AG20443 (cell line): ENCODE measurements around the gene SRRM5.
"Not testable (repeated sequence)": the region's sequence is repeated elsewhere in the genome, so short reads cannot be mapped to it uniquely, and the experiment has no call there.

ENCODE experiments used
- DNase-seq: peaks from one replicate; pipeline ENCODE4 v3.0.0; 2012; ENCODE audit warnings: low spot score, mixed read lengths

Gene SRRM5

GRCh38 chr19:43616306-43616705 lies 4.4 kb downstream of the SRRM5 start:
- no peak for DNase-seq

GRCh38 chr19:43616954-43617353 lies 5.1 kb downstream of the SRRM5 start:
- no peak for DNase-seq

GRCh38 chr19:43618921-43619261 lies 7.0 kb downstream of the SRRM5 start:
- peak; percentile 58 for DNase-seq

- peak; percentile 99 for DNase-seq
Measured at GRCh38 chr19:43619262-43620060, 7.6 kb downstream of the SRRM5 start, which contains the start of gene ZNF428. TSS of gene ZNF428 (minus strand) at chr19:43619629. CDS start at chr19:43614304, 5,325 bp downstream.

- no peak for DNase-seq
Measured at GRCh38 chr19:43620061-43621001, 8.4 kb downstream of the SRRM5 start.

- DNase-seq = no peak
Measured at GRCh38 chr19:43622070-43622469, 10.2 kb downstream of the SRRM5 start.

GRCh38 chr19:43622956-43623355 lies 11.1 kb downstream of the SRRM5 start:
- DNase-seq = no peak

- DNase-seq = no peak
Measured at GRCh38 chr19:43623889-43624670, 12.2 kb downstream of the SRRM5 start.

GRCh38 chr19:43624933-43625332 lies 13.0 kb downstream of the SRRM5 start:
- no peak for DNase-seq

- DNase-seq = peak; percentile 45
Measured at GRCh38 chr19:43625918-43626579, 14.2 kb downstream of the SRRM5 start.

GRCh38 chr19:43626838-43627237 lies 14.9 kb downstream of the SRRM5 start:
- DNase-seq = no peak

GRCh38 chr19:43628646-43629326 lies 16.9 kb downstream of the SRRM5 start:
- DNase-seq = no peak

- no peak for DNase-seq
Measured at GRCh38 chr19:43631491-43631890, 19.6 kb downstream of the SRRM5 start.

GRCh38 chr19:43633520-43633919 lies 21.6 kb downstream of the SRRM5 start:
- DNase-seq = no peak

- DNase-seq = no peak
Measured at GRCh38 chr19:43634068-43634467, 22.2 kb downstream of the SRRM5 start.

- no peak for DNase-seq
Measured at GRCh38 chr19:43634506-43634871, 22.6 kb downstream of the SRRM5 start.

GRCh38 chr19:43634872-43635560 lies 23.1 kb downstream of the SRRM5 start:
- DNase-seq = no peak

GRCh38 chr19:43635561-43635940 lies 23.7 kb downstream of the SRRM5 start:
- DNase-seq = not testable (repeated sequence)

- no peak for DNase-seq
Measured at GRCh38 chr19:43636121-43636683, 24.3 kb downstream of the SRRM5 start.
